Peyer's patch (tissue), 4 donors: ENCODE results near the gene TM6SF1. TPM values are rescaled to one million over a fixed set of nuclear protein-coding genes. Genes with fewer than 3 reads are reported as not detected.

ENCODE experiments used
- DNase-seq, 3 donors: peaks; one replicate each; pipeline ENCODE4 v3.0.0-alpha.2; 2017 to 2019
- H3K27ac ChIP-seq, 4 donors: fragments of 200-600 bp; sonication (generic); one replicate each; pipeline ENCODE4 v1.5.1; 2016 to 2019
- H3K27me3 ChIP-seq, 2 donors: fragments of 200-600 bp; sonication (generic); one replicate each; pipeline ENCODE4 v1.5.1; 2019
- H3K36me3 ChIP-seq, 3 donors: fragments of 200-600 bp; sonication (generic); one replicate each; pipeline ENCODE4 v1.5.1; 2016 to 2019
- H3K4me1 ChIP-seq, 4 donors: fragments of 200-600 bp; sonication (generic); one replicate each; pipeline ENCODE4 v1.5.1; 2016 to 2019
- H3K4me3 ChIP-seq, 4 donors: fragments of 200-600 bp; sonication (generic); 1 replicate in 3 of 4; 2 replicates in 1 of 4; pipeline ENCODE4 v1.5.1; 2016 to 2019; ENCODE audit warnings: mild to moderate bottlenecking in 1 of 4
- H3K9me3 ChIP-seq, 4 donors: fragments of 200-600 bp; sonication (generic); one replicate each; pipeline ENCODE4 v1.5.1; 2016 to 2019; ENCODE audit warnings: mild to moderate bottlenecking in 1 of 4
- CTCF ChIP-seq, 6 experiments: fragments of 450-650 bp in 4 of 6; fragments of 200-600 bp in 2 of 6; sonication (generic) in 1 of 6; IDR thresholded peaks; one replicate each; pipeline ENCODE4 v1.5.1; 2017 to 2019; ENCODE audit warnings: antibody characterized with exemption in 6 of 6, mild to moderate bottlenecking in 3 of 6, moderate library complexity in 1 of 6
- POLR2A ChIP-seq, 2 donors: fragments of 450-650 bp; IDR thresholded peaks; one replicate each; pipeline ENCODE4 v1.5.1; 2017; ENCODE audit warnings: antibody characterized with exemption in 2 of 2, mild to moderate bottlenecking in 2 of 2, moderate library complexity in 2 of 2
- total RNA-seq, 4 donors: library from RNA; depleted of rRNA; stranded (reverse); fragments of >200 nt; gene quantifications; one replicate each; pipeline ENCODE4 v1.1.0, GENCODE V29; 2016

TM6SF1 gene
- total RNA-seq, 4 donors from 2014 or later, result 3.3 to 3.5 TPM; not detected in 2

GRCh38 chr15:83160741-83161140 lies 53.3 kb downstream of the TM6SF1 start:
- Histone ChIP-seq H3K4me3 (no peak overlapping the region), H3K9me3 (no peaks in the 10 kb centered on the region), H3K4me1 (no peaks in the 10 kb centered on the region), H3K27me3 (no peaks in the 10 kb centered on the region), H3K27ac (no peak overlapping the region), H3K36me3 (no peaks in the 10 kb centered on the region)
- DNase-seq, result no peak
- TF ChIP-seq POLR2A (IDR thresholded peaks at IDR 0.05) (no peak), CTCF (IDR thresholded peaks at IDR 0.05) (no peak)

- Histone ChIP-seq H3K4me3 (no peak overlapping the region), H3K4me1 (no peaks in the 10 kb centered on the region), H3K27me3 (no peaks in the 10 kb centered on the region), H3K36me3 (no peaks in the 10 kb centered on the region), H3K27ac (no peak overlapping the region), H3K9me3 (peaks cover 0 to 3% (median 0%) of the 10 kb centered on the region in 4 donors)
- DNase-seq, result no peak
- TF ChIP-seq CTCF (IDR thresholded peaks at IDR 0.05), result no peak
- no peak for TF ChIP-seq POLR2A (IDR thresholded peaks at IDR 0.05)
These were observed 55.6 kb downstream of the TM6SF1 start for GRCh38 chr15:83163032-83163431.

DNA sequence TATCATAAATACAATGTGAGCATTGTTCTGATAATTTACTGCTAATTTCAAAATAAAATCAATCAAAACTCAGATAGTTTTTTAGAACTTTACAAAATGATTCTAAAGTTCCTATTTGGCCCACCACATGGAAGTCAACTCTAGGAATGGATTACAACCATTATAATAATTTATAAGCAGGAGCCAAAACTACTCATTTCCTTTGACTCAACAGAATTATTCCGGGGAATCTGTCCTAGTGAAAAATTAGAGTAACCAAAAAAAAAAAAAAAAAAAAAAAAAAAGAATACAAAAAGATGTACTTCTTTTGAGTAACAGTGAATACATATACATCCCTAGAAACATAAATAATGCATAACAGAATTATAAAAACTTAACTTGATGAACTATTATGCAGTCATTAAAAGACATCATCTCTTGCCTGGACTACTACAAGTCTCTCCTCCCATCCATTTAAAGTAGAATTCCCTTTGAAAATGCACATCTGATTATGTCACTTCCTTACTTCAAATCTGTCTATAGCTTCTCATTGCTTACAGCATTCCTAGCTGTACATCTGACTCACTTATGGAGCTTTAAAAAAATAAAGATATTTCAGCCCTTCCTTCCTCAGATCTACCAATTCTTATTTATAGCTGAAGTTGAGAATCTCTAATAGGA lies 56.8 kb downstream of the TM6SF1 start:
- no peaks in the 10 kb centered on the region for H3K27me3 ChIP-seq
- no peak overlapping the region for H3K4me3 ChIP-seq
- H3K4me1 ChIP-seq, result no peaks in the 10 kb centered on the region
- no peaks in the 10 kb centered on the region for H3K36me3 ChIP-seq
- DNase-seq, result no peak
- H3K9me3 ChIP-seq, result peaks cover 0 to 3% (median 0%) of the 10 kb centered on the region in 4 donors
- no peak for TF ChIP-seq CTCF (IDR thresholded peaks at IDR 0.05)
- no peak for TF ChIP-seq POLR2A (IDR thresholded peaks at IDR 0.05)
- H3K27ac ChIP-seq, result no peak overlapping the region

DNA sequence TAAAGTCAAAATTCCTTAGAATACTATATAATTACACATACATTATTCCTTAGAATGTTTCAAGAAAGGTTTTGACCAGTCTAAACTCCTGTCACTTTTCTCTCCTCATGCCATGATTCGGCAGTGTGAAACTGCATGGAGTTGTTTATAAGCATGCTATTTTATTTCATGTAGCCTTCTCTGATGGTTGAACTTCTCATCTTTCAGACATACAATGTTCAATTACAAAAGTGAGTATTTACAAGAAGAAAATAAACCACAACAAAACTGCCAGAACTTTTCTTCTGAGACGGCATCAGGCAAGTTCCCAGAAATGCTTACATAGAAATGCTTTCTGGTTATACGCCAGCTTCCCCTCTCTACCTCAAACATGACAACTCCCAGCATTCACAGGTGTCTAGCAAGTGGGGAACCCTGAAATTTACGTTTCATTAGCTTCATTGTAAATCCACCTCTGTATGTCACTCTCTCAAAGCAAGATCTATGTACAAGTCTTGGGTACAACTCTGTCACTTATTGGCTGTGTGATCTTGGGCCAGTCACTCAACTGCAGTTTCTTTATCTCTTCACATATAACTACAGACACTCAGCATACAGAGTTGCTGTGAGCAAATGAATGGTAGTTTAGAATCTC lies 57.4 kb downstream of the TM6SF1 start:
- Histone ChIP-seq H3K9me3 (peaks cover 0 to 3% (median 0%) of the 10 kb centered on the region in 4 donors), H3K27ac (no peak overlapping the region), H3K27me3 (no peaks in the 10 kb centered on the region), H3K36me3 (no peaks in the 10 kb centered on the region), H3K4me3 (no peak overlapping the region), H3K4me1 (no peaks in the 10 kb centered on the region)
- TF ChIP-seq POLR2A (IDR thresholded peaks at IDR 0.05) (no peak), CTCF (IDR thresholded peaks at IDR 0.05) (no peak)
- no peak for DNase-seq

- no peaks in the 10 kb centered on the region for H3K36me3 ChIP-seq
- DNase-seq, result no peak
- no peak overlapping the region for H3K27ac ChIP-seq
- H3K9me3 ChIP-seq, result peaks cover 0 to 3% (median 0%) of the 10 kb centered on the region in 4 donors
- TF ChIP-seq CTCF (IDR thresholded peaks at IDR 0.05), result no peak
- no peak for TF ChIP-seq POLR2A (IDR thresholded peaks at IDR 0.05)
- no peaks in the 10 kb centered on the region for H3K27me3 ChIP-seq
- H3K4me1 ChIP-seq, result no peaks in the 10 kb centered on the region
- H3K4me3 ChIP-seq, result no peak overlapping the region
These were observed 58.8 kb downstream of the TM6SF1 start for GRCh38 chr15:83166218-83166617.
